HEK293 (cell line): ENCODE results near the gene NTN5.

Experiments used
- BCL11B ChIP-seq: fragments of 450-650 bp; formaldehyde crosslinking; IDR thresholded peaks from 2 replicates; pipeline ENCODE4 v1.5.1; 2016; ENCODE audit warnings: low read depth, missing biosample characterization, missing genetic modification characterization
- EGR2 ChIP-seq: fragments of 450-650 bp; formaldehyde crosslinking; IDR thresholded peaks from 2 replicates; pipeline ENCODE4 v1.5.1; 2016; ENCODE audit warnings: low read depth, missing biosample characterization, missing genetic modification characterization
- IKZF3 ChIP-seq: fragments of 450-650 bp; IDR thresholded peaks from 2 replicates; pipeline ENCODE4 v1.5.0; 2018; ENCODE audit warnings: missing biosample characterization, mild to moderate bottlenecking, missing genetic modification characterization, moderate library complexity
- KLF1 ChIP-seq: fragments of 450-650 bp; formaldehyde crosslinking; IDR thresholded peaks from 2 replicates; pipeline ENCODE4 v1.5.1; 2016; ENCODE audit warnings: missing biosample characterization, missing genetic modification characterization
- KLF9 ChIP-seq: fragments of 450-650 bp; formaldehyde crosslinking; IDR thresholded peaks from 2 replicates; pipeline ENCODE4 v1.5.1; 2016; ENCODE audit warnings: missing biosample characterization, missing genetic modification characterization, low read depth
- OSR2 ChIP-seq: fragments of 450-650 bp; formaldehyde crosslinking; IDR thresholded peaks from 2 replicates; pipeline ENCODE4 v1.5.1; 2016; ENCODE audit warnings: missing biosample characterization, missing genetic modification characterization
- SP3 ChIP-seq: fragments of 450-650 bp; formaldehyde crosslinking; IDR thresholded peaks from 2 replicates; pipeline ENCODE4 v1.5.1; 2016; ENCODE audit warnings: missing biosample characterization, missing genetic modification characterization
- WT1 ChIP-seq: fragments of 450-650 bp; formaldehyde crosslinking; IDR thresholded peaks from 2 replicates; pipeline ENCODE4 v1.5.1; 2016; ENCODE audit warnings: missing biosample characterization, missing genetic modification characterization
- ZBTB8A ChIP-seq: fragments of 450-650 bp; formaldehyde crosslinking; IDR thresholded peaks from 2 replicates; pipeline ENCODE4 v1.5.1; 2016; ENCODE audit warnings: missing biosample characterization, missing genetic modification characterization
- ZNF140 ChIP-seq: fragments of 450-650 bp; formaldehyde crosslinking; IDR thresholded peaks from 2 replicates; pipeline ENCODE4 v1.5.1; 2016; ENCODE audit warnings: missing biosample characterization, missing genetic modification characterization
- ZNF335 ChIP-seq: fragments of 450-650 bp; formaldehyde crosslinking; conservative IDR thresholded peaks from 2 replicates; pipeline ENCODE4 v1.5.1; 2016; ENCODE audit warnings: missing biosample characterization, missing genetic modification characterization
- ZNF366 ChIP-seq: fragments of 450-650 bp; formaldehyde crosslinking; conservative IDR thresholded peaks from 2 replicates; pipeline ENCODE4 v1.5.1; 2016; ENCODE audit warnings: missing biosample characterization, missing genetic modification characterization
- ZNF394 ChIP-seq: fragments of 450-650 bp; formaldehyde crosslinking; IDR thresholded peaks from 2 replicates; pipeline ENCODE4 v1.5.1; 2016; ENCODE audit warnings: missing biosample characterization, missing genetic modification characterization, mild to moderate bottlenecking, moderate library complexity, borderline replicate concordance
- ZNF404 ChIP-seq: fragments of 450-650 bp; formaldehyde crosslinking; IDR thresholded peaks from 2 replicates; pipeline ENCODE4 v1.5.1; 2017; ENCODE audit warnings: missing biosample characterization, missing genetic modification characterization
- ZNF600 ChIP-seq: fragments of 450-650 bp; formaldehyde crosslinking; IDR thresholded peaks from 2 replicates; pipeline ENCODE4 v1.5.1; 2016; ENCODE audit warnings: missing biosample characterization, missing genetic modification characterization
- ZNF626 ChIP-seq: fragments of 450-650 bp; sonication (Bioruptor Pico); formaldehyde crosslinking; IDR thresholded peaks from 2 replicates; pipeline ENCODE4 v1.5.1; 2018; ENCODE audit warnings: missing biosample characterization, missing genetic modification characterization, inconsistent platforms
- ZNF629 ChIP-seq: fragments of 450-650 bp; formaldehyde crosslinking; IDR thresholded peaks from 2 replicates; pipeline ENCODE4 v1.5.1; 2017; ENCODE audit warnings: missing biosample characterization, missing genetic modification characterization
- ZNF654 ChIP-seq: fragments of 450-650 bp; formaldehyde crosslinking; IDR thresholded peaks from 2 replicates; pipeline ENCODE4 v1.5.1; 2016; ENCODE audit warnings: low read depth, missing biosample characterization, missing genetic modification characterization
- ZNF660 ChIP-seq: fragments of 450-650 bp; IDR thresholded peaks from 2 replicates; pipeline ENCODE4 v1.5.1; 2018; ENCODE audit warnings: missing biosample characterization, mild to moderate bottlenecking, missing genetic modification characterization
- ZNF843 ChIP-seq: fragments of 450-650 bp; formaldehyde crosslinking; IDR thresholded peaks from 2 replicates; pipeline ENCODE4 v1.5.1; 2016; ENCODE audit warnings: missing biosample characterization, missing genetic modification characterization
- TF ChIP-seq, protein P1 (sequence below): fragments of 450-650 bp; formaldehyde crosslinking; IDR thresholded peaks from 2 replicates; pipeline ENCODE4 v1.5.1; 2016; ENCODE audit warnings: missing biosample characterization, missing genetic modification characterization
- TF ChIP-seq, protein P2 (sequence below): fragments of 450-650 bp; IDR thresholded peaks from 2 replicates; pipeline ENCODE4 v1.5.1; 2018; ENCODE audit warnings: missing biosample characterization, mild to moderate bottlenecking, missing genetic modification characterization
- TF ChIP-seq, protein P3 (sequence below): fragments of 450-650 bp; formaldehyde crosslinking; IDR thresholded peaks from 2 replicates; pipeline ENCODE4 v1.5.1; 2016; ENCODE audit warnings: missing biosample characterization, missing genetic modification characterization
- TF ChIP-seq, protein P4 (sequence below): fragments of 450-650 bp; formaldehyde crosslinking; IDR thresholded peaks from 2 replicates; pipeline ENCODE4 v1.5.1; 2016; ENCODE audit warnings: missing biosample characterization, missing genetic modification characterization
- TF ChIP-seq, protein P5 (sequence below): fragments of 450-650 bp; formaldehyde crosslinking; IDR thresholded peaks from 2 replicates; pipeline ENCODE4 v1.5.1; 2016; ENCODE audit warnings: missing biosample characterization, missing genetic modification characterization
- TF ChIP-seq, protein P6 (sequence below): fragments of 450-650 bp; formaldehyde crosslinking; IDR thresholded peaks from 2 replicates; pipeline ENCODE4 v1.5.0; 2017; ENCODE audit warnings: missing biosample characterization, missing genetic modification characterization, borderline replicate concordance

NTN5 gene

DNA sequence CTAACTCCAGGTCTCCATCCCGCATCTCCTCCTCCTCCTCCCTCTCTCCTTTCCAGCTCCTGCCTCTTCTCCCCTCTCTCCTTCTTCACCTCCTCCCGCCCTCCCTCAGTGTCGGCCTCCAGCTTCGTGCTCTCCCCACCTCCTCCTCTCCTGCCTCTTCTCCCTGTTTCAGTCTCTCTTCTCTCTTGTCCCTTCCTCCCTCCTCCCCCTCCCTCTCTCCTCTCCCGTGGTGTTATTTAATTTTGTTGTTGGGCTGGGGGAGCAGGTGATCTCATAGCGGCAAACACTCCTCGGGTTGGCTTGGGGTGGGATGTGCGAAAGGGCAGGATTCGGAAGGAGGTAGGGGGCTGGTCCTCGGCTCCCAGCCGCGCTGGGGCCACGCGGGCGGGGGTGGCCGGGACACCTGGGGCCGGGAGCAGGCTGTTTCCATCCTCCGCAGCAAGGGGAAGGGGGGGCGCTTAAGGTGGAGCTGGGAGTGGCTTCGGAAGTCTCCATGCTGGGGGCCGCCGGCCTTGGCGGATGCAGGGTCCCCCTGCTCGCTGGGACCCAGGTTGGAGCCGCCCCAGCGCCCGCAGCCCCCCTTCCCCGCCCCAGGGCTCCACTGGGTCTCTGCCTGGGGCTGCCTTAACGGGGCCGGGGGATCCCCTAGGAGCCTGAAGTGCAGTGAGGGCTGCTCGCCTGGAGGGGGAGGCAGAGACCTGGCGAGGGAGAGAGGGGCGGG, 26.7 kb downstream of the NTN5 start, which contains the start of gene CA11 (continued):
- TF ChIP-seq EGR2 (tag by site-specific recombination) (peak; percentile 99), ZNF140 (tag by site-specific recombination) (no peak), BCL11B (tag by site-specific recombination) (peak; percentile 88), ZNF629 (tag by site-specific recombination) (peak; percentile 64; the same call in 1 of the 2 replicates), ZBTB8A (tag by site-specific recombination) (peak; percentile 73), WT1 (peak; percentile 75), ZNF626 (no peak), ZNF404 (tag by site-specific recombination) (no peak), IKZF3 (tag by site-specific recombination) (peak; percentile 55; the same call in 1 of the 2 replicates), ZNF335 (peak; percentile 87), KLF1 (tag by site-specific recombination) (peak; percentile 55; the same call in 1 of the 2 replicates), ZNF394 (tag by site-specific recombination) (peak; percentile 31; the same call in 1 of the 2 replicates), OSR2 (0 out of 2 replicates have a peak, but pooled peaks have one; percentile 38), ZNF366 (tag by site-specific recombination) (peak; percentile 100), KLF9 (tag by site-specific recombination) (peak; percentile 70), ZNF654 (tag by site-specific recombination) (peak; percentile 65), ZNF843 (no peak; the same call in none of the 2 replicates), SP3 (tag by site-specific recombination) (peak; percentile 74), ZNF600 (tag by site-specific recombination) (peak; percentile 89; the same call in 1 of the 2 replicates), ZNF660 (tag by site-specific recombination) (peak; percentile 57; the same call in 1 of the 2 replicates)
- TF ChIP-seq, protein P1, sequence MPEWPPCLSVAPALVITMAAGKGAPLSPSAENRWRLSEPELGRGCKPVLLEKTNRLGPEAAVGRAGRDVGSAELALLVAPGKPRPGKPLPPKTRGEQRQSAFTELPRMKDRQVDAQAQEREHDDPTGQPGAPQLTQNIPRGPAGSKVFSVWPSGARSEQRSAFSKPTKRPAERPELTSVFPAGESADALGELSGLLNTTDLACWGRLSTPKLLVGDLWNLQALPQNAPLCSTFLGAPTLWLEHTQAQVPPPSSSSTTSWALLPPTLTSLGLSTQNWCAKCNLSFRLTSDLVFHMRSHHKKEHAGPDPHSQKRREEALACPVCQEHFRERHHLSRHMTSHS (tag by site-specific recombination) = peak; percentile 0; the same call in 1 of the 2 replicates
- TF ChIP-seq, protein P2, sequence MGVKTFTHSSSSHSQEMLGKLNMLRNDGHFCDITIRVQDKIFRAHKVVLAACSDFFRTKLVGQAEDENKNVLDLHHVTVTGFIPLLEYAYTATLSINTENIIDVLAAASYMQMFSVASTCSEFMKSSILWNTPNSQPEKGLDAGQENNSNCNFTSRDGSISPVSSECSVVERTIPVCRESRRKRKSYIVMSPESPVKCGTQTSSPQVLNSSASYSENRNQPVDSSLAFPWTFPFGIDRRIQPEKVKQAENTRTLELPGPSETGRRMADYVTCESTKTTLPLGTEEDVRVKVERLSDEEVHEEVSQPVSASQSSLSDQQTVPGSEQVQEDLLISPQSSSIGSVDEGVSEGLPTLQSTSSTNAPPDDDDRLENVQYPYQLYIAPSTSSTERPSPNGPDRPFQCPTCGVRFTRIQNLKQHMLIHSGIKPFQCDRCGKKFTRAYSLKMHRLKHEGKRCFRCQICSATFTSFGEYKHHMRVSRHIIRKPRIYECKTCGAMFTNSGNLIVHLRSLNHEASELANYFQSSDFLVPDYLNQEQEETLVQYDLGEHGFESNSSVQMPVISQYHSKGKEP (tag by site-specific recombination) = peak; percentile 64; the same call in 1 of the 2 replicates
- TF ChIP-seq, protein P3, sequence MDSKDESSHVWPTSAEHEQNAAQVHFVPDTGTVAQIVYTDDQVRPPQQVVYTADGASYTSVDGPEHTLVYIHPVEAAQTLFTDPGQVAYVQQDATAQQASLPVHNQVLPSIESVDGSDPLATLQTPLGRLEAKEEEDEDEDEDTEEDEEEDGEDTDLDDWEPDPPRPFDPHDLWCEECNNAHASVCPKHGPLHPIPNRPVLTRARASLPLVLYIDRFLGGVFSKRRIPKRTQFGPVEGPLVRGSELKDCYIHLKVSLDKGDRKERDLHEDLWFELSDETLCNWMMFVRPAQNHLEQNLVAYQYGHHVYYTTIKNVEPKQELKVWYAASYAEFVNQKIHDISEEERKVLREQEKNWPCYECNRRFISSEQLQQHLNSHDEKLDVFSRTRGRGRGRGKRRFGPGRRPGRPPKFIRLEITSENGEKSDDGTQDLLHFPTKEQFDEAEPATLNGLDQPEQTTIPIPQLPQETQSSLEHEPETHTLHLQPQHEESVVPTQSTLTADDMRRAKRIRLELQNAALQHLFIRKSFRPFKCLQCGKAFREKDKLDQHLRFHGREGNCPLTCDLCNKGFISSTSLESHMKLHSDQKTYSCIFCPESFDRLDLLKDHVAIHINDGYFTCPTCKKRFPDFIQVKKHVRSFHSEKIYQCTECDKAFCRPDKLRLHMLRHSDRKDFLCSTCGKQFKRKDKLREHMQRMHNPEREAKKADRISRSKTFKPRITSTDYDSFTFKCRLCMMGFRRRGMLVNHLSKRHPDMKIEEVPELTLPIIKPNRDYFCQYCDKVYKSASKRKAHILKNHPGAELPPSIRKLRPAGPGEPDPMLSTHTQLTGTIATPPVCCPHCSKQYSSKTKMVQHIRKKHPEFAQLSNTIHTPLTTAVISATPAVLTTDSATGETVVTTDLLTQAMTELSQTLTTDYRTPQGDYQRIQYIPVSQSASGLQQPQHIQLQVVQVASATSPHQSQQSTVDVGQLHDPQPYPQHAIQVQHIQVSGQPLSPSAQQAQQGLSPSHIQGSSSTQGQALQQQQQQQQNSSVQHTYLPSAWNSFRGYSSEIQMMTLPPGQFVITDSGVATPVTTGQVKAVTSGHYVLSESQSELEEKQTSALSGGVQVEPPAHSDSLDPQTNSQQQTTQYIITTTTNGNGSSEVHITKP (tag by site-specific recombination) = peak; percentile 98
- TF ChIP-seq, protein P4, sequence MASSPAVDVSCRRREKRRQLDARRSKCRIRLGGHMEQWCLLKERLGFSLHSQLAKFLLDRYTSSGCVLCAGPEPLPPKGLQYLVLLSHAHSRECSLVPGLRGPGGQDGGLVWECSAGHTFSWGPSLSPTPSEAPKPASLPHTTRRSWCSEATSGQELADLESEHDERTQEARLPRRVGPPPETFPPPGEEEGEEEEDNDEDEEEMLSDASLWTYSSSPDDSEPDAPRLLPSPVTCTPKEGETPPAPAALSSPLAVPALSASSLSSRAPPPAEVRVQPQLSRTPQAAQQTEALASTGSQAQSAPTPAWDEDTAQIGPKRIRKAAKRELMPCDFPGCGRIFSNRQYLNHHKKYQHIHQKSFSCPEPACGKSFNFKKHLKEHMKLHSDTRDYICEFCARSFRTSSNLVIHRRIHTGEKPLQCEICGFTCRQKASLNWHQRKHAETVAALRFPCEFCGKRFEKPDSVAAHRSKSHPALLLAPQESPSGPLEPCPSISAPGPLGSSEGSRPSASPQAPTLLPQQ = peak; percentile 76
- TF ChIP-seq, protein P5, sequence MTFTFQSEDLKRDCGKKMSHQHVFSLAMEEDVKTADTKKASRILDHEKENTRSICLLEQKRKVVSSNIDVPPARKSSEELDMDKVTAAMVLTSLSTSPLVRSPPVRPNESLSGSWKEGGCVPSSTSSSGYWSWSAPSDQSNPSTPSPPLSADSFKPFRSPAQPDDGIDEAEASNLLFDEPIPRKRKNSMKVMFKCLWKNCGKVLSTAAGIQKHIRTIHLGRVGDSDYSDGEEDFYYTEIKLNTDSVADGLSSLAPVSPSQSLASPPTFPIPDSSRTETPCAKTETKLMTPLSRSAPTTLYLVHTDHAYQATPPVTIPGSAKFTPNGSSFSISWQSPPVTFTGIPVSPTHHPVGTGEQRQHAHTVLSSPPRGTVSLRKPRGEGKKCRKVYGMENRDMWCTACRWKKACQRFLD (tag by site-specific recombination) = no peak
- TF ChIP-seq, protein P6, sequence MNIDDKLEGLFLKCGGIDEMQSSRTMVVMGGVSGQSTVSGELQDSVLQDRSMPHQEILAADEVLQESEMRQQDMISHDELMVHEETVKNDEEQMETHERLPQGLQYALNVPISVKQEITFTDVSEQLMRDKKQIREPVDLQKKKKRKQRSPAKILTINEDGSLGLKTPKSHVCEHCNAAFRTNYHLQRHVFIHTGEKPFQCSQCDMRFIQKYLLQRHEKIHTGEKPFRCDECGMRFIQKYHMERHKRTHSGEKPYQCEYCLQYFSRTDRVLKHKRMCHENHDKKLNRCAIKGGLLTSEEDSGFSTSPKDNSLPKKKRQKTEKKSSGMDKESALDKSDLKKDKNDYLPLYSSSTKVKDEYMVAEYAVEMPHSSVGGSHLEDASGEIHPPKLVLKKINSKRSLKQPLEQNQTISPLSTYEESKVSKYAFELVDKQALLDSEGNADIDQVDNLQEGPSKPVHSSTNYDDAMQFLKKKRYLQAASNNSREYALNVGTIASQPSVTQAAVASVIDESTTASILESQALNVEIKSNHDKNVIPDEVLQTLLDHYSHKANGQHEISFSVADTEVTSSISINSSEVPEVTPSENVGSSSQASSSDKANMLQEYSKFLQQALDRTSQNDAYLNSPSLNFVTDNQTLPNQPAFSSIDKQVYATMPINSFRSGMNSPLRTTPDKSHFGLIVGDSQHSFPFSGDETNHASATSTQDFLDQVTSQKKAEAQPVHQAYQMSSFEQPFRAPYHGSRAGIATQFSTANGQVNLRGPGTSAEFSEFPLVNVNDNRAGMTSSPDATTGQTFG (tag by site-specific recombination) = no peak
